ENCODE results near the gene ZNF593. TPM values are rescaled to one million over a fixed set of nuclear protein-coding genes. Genes with fewer than 3 reads are reported as not detected.

The ZNF593 gene
- 49.4 to 69.6 TPM (median 64.8 TPM) in 5 replicates for total RNA-seq (2022; extraction: Qiagen RNA extraction)

DNA sequence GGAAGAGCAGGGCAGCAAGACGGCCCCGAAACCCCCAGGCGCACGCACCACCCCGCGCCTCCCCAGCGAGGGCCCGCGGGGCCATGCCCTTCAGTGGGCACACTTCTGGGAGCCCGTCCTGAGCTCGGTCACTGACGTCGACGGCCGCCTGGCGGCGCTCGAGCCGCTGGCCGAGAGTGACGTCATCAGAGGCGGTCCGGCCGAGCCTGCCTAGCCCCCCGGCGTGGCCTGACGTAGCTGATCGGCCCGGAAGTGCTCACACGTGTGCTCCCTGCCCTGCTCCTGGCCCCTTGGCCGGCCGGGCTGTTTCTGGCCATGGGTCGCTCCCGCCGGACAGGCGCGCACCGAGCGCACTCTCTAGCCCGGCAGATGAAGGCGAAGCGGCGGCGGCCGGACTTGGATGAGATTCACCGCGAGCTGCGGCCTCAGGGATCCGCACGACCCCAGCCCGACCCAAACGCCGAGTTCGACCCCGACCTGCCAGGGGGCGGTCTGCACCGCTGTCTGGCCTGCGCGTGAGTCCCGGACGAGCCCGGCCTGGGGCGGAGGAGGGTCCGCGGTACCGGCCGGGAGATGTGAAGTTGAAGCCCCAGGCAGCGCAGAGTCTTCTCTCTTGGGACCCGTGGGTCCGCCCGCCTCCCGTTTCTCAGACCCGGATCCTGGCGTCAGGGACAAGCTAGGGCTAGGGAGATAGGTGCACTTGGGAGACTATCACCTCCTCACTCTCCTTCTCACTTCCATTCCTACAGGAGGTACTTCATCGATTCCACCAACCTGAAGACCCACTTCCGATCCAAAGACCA is at the start of gene ZNF593:
ZNF593 (plus strand) TSS at position 240 of the 803 bp plus-strand sequence; CDS start at position 316, 76 bp downstream.

DNA sequence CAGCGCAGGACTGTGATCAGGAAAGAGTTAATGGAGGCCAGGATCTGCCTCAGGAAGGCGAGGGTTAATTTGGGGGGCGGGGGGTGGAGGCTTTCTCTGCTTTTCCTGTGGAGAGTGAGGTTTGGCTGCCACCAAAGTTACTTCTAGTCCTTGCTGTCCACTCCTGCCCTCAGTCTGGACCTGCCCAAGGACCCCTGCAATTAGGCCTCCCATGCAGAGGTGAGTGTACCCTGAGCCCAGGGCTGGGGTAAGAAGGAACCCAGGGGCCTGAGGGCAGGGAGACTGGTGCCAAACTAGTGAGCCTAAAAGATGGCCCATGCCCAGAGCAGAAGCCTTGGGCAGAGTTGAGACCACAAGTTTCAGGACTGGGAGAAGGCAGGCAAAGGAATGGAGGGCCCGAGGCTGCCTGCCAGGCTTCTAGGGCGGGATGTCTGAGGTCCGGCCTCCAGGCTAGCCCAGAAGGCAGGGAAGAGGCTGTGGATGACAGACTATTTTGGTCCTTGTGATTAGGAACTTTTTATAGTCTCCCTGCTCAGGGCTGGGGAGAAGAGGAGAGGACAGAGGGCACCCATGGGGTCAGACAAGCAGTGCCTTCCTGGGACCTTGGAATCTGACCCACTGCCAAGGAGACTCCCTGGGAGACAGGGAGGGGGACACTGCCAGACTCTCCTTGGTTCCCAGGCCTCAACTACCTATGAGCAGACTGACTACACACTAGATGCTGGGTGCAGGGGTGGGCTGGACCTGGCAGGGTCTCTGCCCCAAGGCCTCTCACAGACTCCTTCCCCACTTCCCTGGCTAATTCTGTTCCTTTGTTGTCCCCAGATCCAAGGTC is 10.6 kb upstream of the ZNF593 start, which contains the start of gene FAM110D:
FAM110D (plus strand) TSS at position 172 of the 835 bp plus-strand sequence. CDS start 2,213 bp downstream, outside the sequence.

DNA sequence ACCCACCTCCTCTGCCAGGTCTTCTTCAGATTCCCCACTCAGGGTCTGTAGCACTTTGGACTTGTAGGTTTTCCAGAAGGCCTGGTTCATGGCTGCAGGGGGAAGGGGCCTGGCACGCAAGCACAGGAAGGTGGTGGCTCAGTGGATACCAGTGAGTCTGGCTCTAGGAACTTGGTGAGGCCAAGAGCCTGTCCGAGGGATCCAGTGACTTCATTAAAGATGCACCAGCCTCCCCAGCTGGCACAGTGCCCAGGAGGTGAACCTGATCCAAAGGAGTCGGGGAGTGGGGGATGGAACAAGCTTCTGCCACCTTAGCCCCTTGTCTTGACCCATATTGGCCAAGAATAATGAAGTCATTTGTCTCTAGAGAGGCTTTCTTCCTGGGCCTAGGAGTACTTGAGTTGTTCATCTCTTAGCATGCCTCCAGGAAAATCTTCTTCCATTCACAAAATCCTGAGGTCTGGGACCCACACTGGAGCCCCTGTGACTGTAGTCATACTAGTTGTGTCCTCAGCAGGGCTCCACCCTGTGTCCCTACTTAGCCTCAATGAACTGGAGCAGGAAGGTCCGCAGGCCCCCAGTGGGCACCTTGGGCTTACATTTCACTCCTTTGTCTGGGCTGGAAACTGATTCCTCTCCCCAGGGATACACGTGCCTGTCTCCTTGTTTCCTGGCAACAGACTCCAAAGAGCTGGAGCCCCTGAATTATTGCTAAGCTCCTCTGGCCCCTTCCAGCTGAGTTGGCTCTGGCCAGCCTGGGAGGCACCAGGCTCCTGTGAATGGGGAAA is 1.1 kb upstream of the ZNF593 start, which contains the start of gene C1orf232:
C1orf232 (minus strand) TSS at position 554 of the 788 bp plus-strand sequence; CDS start at position 90, 464 bp downstream.

DNA sequence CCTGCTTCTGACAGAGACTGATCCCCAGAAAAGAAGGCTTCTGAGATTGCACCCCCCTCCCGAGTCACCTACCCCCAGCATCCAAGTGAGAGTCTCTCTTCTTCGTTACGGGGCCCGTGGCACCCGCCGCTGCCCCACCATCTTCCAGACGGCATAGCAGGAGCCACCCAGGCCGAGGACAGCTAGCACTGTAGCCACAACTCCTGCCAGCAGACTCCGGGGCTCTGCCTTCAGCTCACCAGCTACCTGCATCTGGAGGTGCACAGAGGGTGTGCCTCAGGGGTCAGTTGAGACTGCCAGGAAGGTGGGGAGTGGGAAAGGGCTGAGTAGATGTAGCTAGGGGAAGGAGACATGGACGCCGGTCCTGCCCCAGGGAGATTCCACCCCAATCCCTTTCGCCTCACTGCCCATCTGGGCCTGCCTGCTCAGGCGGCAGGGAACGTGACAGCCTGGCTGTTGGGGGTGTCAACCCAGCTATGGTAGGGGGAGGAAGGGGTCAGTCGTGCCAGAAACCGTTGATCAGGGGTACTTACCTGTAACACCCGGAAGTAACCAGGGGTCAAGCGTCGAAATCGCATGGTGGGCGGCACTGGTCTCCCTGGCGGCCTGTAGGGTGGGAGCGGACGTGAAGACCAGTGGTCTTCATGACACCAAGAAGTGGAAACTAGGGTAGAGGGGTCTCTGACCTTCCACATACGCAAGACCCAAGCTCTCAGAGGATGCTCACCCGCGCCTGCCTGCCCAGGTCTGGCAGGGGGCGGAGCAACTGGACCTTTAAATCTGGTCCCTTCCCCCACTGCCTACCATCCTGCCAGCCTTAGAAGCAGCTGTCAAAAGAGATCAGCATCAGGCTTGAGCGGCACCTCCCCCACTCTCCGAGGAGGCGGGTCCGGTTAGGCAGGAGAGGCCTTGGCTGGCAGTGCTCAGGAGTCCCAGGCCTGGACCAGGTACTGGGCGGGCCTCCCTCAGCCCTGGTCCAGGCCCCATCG is 1.7 kb downstream of the ZNF593 start, which contains the start of gene ZNF593OS:
ZNF593OS (minus strand) TSS at position 749 of the 989 bp plus-strand sequence; CDS start at position 578, 171 bp downstream.

DNA sequence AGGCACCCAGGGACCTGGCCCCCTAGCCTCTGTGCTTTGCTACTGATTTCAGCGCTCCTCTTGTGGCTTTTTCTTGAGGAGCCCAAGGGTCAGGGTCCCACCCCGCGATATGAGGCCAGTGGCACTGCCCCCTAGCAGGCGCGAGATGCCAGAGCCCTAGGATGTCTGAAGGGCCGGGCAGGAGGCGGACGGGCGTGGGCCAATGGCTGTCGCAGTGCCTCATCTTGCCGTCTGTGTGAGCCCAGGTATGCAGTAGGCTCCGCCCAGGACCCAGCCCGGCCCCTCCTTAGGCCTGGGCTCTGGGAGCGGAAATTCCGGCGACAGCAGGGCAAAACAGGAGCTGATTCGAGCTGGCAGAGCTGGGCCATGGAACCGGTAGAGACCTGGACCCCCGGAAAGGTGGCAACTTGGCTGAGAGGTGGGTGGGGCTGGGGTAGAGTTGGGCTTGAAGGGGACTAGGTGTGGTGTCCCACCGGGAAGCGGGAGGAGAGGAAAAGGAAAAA is 7.5 kb downstream of the ZNF593 start, which contains the start of gene CNKSR1:
CNKSR1 (plus strand) TSS at position 310 of the 503 bp plus-strand sequence; CDS start at position 367, 57 bp downstream.

DNA sequence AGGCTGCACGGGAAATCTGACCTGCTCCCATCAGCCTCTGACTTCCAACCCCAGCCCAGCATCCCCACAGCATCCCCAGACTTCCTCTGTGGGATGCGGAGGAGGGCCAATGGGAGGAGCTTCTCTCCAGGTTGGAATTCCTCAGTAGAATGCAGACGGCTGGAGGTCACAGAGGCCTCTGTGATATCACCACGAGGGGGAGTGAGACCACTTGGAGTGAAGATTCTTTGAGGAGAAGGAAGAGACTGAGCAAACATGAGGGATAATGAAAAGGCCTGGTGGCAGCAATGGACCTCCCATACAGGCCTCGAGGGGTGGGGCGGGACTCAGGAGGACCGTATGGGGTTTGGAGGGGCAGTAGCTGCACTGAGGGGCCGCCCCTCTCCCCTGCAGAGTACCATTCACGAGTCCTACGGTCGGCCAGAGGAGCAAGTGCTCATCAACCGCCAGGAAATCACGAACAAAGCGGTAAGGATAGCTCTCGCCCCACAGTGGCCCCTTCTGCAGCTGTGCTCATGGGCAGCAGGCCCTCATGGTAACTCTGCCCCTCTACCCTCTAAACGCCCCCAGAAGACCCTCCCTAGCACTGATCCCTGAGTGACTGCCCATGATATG is 20.8 kb downstream of the ZNF593 start, which contains the start of gene CATSPER4:
CATSPER4 (plus strand) TSS at position 230 of the 615 bp plus-strand sequence; CDS start at position 256, 26 bp downstream.

Other genes starting within 250 kb of the ZNF593 start
- gene PAFAH2, start 171.8 kb upstream of the ZNF593 start, total RNA-seq (2022; extraction: Qiagen RNA extraction): 6.1 to 9.1 TPM (median 7.8 TPM) in 5 replicates
- gene EXTL1, start 148.1 kb upstream of the ZNF593 start, total RNA-seq (2022; extraction: Qiagen RNA extraction): not detected in 5 replicates
- 0.11 to 0.96 TPM (median 0.31 TPM) in 5 replicates for gene SLC30A2, start 123.8 kb upstream of the ZNF593 start, total RNA-seq (2022; extraction: Qiagen RNA extraction)
- gene TRIM63, start 102.3 kb upstream of the ZNF593 start, total RNA-seq (2022; extraction: Qiagen RNA extraction): 1.3 to 1.8 TPM (median 1.5 TPM) in 5 replicates
- 1.8 to 2.3 TPM (median 1.9 TPM) in 5 replicates for gene PDIK1L, start 58.1 kb upstream of the ZNF593 start, total RNA-seq (2022; extraction: Qiagen RNA extraction)
- 0.05 to 0.08 TPM in 2 of 5 replicates, not detected in the others for gene FAM110D, start 10.8 kb upstream of the ZNF593 start, total RNA-seq (2022; extraction: Qiagen RNA extraction)
- gene C1orf232, start 945 bp upstream of the ZNF593 start, total RNA-seq (2022; extraction: Qiagen RNA extraction): not detected in 5 replicates
- 0.65 TPM in 1 of 5 replicates, not detected in the others for gene ZNF593OS, start 1.9 kb downstream of the ZNF593 start, total RNA-seq (2022; extraction: Qiagen RNA extraction)
- 0.15 to 0.58 TPM (median 0.32 TPM) in 4 of 5 replicates, not detected in the other for gene CNKSR1, start 7.6 kb downstream of the ZNF593 start, total RNA-seq (2022; extraction: Qiagen RNA extraction)
- not detected in 5 replicates for gene CATSPER4, start 20.7 kb downstream of the ZNF593 start, total RNA-seq (2022; extraction: Qiagen RNA extraction)
- 11.2 to 14.2 TPM (median 12.9 TPM) in 5 replicates for gene CEP85, start 64.3 kb downstream of the ZNF593 start, total RNA-seq (2022; extraction: Qiagen RNA extraction)
- 126 to 157 TPM (median 140 TPM) in 5 replicates for gene SH3BGRL3, start 110.2 kb downstream of the ZNF593 start, total RNA-seq (2022; extraction: Qiagen RNA extraction)
- 11.8 to 18.4 TPM (median 15.9 TPM) in 5 replicates for gene UBXN11, start 136.7 kb downstream of the ZNF593 start, total RNA-seq (2022; extraction: Qiagen RNA extraction)
- gene CD52, start 148.1 kb downstream of the ZNF593 start, total RNA-seq (2022; extraction: Qiagen RNA extraction): 0.64 TPM in 1 of 5 replicates, not detected in the others
- 0.99 to 1.9 TPM (median 1.3 TPM) in 5 replicates for gene CRYBG2, start 184.2 kb downstream of the ZNF593 start, total RNA-seq (2022; extraction: Qiagen RNA extraction)
- gene ZNF683, start 202.8 kb downstream of the ZNF593 start, total RNA-seq (2022; extraction: Qiagen RNA extraction): not detected in 5 replicates
- gene LIN28A, start 240.9 kb downstream of the ZNF593 start, total RNA-seq (2022; extraction: Qiagen RNA extraction): not detected in 5 replicates

Measured in A549 treated with Mapracorat at 1 μM for 4 hours (cell line).